CD4-positive, alpha-beta T cell treated with Interleukin-6 for 4 hours (primary cell): ENCODE data around the gene CDKL5.
"Not testable (repeated sequence)": the region's sequence is repeated elsewhere in the genome, so short reads cannot be mapped to it uniquely, and the experiment has no call there.

Source experiments
- DNase-seq: peaks from one replicate; pipeline ENCODE4 v3.0.0-alpha.2; 2020; ENCODE audit warnings: mixed read lengths

Gene CDKL5

GRCh38 chrX:18425199-18426003 is at the start of gene CDKL5:
Gene CDKL5, plus strand, starts transcription at chrX:18425608. Its CDS starts 81,489 bp downstream, at chrX:18507097.
- peak; percentile 98 for DNase-seq

- peak; percentile 25 for DNase-seq
Measured at GRCh38 chrX:18377796-18378195, 47.6 kb upstream of the CDKL5 start.

- DNase-seq, result no peak
Measured at GRCh38 chrX:18389966-18390365, 35.4 kb upstream of the CDKL5 start.

- DNase-seq, result peak; percentile 79
Measured at GRCh38 chrX:18390941-18391538, 34.4 kb upstream of the CDKL5 start.

- no peak for DNase-seq
Measured at GRCh38 chrX:18394477-18394876, 30.9 kb upstream of the CDKL5 start.

GRCh38 chrX:18401848-18402213 is 23.6 kb upstream of the CDKL5 start:
- no peak for DNase-seq

- no peak for DNase-seq
Measured at GRCh38 chrX:18406531-18407266, 18.7 kb upstream of the CDKL5 start.

- DNase-seq, result no peak
Measured at GRCh38 chrX:18410038-18410437, 15.4 kb upstream of the CDKL5 start.

GRCh38 chrX:18415386-18415785 is 10.0 kb upstream of the CDKL5 start:
- DNase-seq, result no peak

- no peak for DNase-seq
Measured at GRCh38 chrX:18422325-18422724, 3.1 kb upstream of the CDKL5 start.

- no peak for DNase-seq
Measured at GRCh38 chrX:18422886-18423285, 2.5 kb upstream of the CDKL5 start.

GRCh38 chrX:18424482-18425198 is 768 bp upstream of the CDKL5 start:
- DNase-seq, result peak; percentile 41

GRCh38 chrX:18426004-18426320 is 554 bp downstream of the CDKL5 start:
- DNase-seq, result no peak

GRCh38 chrX:18428006-18428405 is 2.6 kb downstream of the CDKL5 start:
- no peak for DNase-seq

GRCh38 chrX:18433288-18433687 is 7.9 kb downstream of the CDKL5 start:
- not testable (repeated sequence) for DNase-seq

GRCh38 chrX:18434896-18435295 is 9.5 kb downstream of the CDKL5 start:
- no peak for DNase-seq

GRCh38 chrX:18436017-18436416 is 10.6 kb downstream of the CDKL5 start:
- DNase-seq, result no peak

GRCh38 chrX:18440835-18441234 is 15.4 kb downstream of the CDKL5 start:
- DNase-seq, result no peak

- no peak for DNase-seq
Measured at GRCh38 chrX:18441780-18442367, 16.5 kb downstream of the CDKL5 start.

- DNase-seq, result no peak
Measured at GRCh38 chrX:18448416-18448815, 23.0 kb downstream of the CDKL5 start.

GRCh38 chrX:18449236-18449635 is 23.8 kb downstream of the CDKL5 start:
- no peak for DNase-seq

GRCh38 chrX:18455384-18455783 is 30.0 kb downstream of the CDKL5 start:
- no peak for DNase-seq

- DNase-seq, result no peak
Measured at GRCh38 chrX:18457000-18457399, 31.6 kb downstream of the CDKL5 start.
